GM19035 (cell line): ENCODE data around the gene LKAAEAR1.

Source experiments
- ATAC-seq: cut with Tn5 transposase; IDR thresholded peaks from one replicate; pipeline ENCODE4 v1.9.1; 2021; ENCODE audit not compliant: unreplicated experiment

LKAAEAR1 gene

DNA sequence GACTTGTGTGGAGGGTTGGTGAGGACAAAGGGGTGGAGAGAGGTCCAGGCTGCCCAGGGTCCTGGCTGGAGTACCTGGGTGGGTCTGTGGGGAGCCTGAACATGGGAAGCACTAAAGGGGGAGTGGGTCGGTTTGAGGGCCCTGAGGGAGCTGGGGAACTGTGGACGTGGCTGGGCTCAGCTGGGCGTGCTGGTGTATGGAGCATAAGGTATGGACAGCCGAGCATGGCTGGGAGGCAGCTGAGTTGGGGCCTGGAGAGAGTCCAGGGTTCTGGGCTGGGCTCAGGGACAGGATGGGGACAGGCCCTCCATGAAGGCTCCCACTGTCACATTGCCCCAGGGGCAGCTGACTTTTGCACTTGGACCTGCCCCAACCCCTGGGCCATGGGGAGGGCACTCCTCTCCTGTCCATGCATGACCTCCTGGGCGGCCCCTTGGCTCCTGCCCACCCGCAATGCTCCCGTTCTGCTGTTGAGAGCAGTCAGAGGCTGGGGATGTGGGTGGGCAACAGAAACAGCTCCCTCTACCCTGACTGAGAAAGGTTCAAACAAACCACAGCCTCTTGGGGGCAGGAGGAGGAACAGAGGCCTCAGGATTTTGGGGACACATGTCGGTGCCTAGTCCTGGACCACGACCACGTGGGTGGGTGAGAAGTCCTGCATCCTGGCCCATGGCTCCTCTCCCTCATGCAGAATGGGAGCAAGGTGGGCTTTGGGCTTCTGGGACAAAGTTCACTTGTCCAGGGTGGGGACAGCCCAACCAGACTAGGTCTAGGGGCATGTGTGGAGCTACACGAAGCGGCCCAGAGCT, 43.8 kb downstream of the LKAAEAR1 start:
- ATAC-seq = no peak

DNA sequence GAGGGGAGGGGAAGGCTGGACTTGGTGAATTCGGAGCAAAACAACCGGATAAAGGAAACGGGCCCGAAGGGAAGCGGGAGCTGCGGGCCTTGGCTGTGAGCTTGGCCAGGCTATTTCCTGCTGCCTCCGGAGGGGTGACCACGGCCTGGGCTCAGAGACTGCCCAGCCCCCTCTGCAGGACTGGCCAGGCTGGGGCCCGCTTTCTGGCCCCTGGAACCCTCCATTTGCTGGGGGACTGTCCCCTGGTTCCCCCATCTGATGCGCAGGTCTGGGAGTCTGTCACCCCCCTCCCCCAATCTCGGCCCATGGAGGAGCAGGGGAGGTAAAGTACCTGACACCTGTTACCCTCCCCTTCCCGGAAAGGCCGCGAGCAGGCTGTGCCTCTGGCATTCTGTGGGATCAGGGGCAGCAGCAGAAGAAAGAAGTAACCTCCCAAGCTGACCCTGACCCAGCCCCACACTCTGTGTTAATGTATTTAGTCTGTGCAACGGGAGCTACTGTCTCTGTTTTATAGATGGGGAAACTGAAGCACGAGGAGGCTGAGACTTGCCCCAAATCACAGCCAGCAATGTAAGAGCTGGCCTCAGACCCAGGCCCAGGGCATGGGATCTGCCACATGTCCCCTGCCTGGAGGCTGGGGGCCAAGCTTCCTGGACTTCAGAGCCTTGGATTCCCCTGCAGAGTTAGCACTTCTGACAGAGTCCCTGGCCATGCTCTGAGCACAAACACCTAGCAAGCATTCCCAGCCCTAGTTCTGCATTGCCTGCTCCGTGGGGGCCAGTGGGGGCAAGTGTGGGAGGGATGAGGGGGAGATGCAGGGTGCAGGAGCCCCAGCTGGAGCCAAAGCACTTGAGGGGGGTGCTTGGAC, 44.7 kb downstream of the LKAAEAR1 start:
- no peak for ATAC-seq

DNA sequence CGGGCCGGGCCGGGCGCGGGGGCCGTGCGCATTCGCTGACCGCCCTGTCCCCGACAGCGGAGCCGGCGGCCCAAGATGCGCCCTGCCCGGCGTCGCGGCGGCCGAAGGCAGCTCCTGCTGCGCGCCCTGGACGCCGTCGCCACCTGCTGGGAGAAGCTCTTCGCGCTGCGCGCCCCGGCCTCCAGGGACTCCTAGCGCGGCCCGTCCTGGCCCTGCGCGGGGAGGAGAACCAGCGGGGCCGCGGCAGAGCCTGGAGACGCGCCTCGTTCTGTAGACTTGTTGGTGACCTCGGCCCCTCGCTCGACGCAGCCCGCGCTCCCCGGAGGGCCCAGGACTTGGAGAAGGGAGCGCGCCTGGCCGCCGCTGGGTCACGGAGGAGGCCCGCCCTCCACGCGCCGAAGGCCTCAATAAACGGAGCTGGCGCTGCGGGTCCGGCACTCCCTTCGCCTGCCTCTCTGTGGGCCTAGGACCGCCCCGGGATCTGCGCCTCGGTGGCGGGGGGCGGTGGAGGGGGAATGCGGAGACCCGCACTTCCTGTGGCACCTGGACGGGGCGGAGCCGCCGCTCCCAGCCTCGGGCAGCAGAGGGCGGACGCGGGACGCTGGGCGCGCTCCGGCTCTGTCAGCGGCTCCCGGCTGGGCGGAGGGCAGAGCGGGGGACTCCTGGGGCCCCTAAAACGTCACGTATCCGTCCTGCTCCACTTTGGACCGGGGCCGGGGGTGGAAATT, 45.5 kb downstream of the LKAAEAR1 start:
- ATAC-seq = peak; percentile 63

DNA sequence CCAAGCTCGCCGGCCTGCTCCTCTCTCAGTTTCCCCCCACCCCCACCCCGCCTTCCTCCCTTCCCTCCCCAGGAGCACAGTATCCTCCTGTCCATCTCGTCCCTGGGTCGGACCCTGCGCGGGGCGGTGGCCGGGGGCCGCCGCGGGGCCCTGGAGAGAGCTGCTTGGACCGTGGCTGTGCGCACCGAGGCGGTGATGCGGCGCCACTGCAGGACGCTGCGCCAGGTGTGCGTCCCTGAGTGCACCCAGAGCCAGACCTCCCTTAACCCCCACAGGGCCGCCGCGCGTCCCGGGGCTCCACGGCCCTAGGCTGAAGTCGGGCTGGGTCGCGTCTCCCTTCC, 46.0 kb downstream of the LKAAEAR1 start:
- peak; percentile 15 for ATAC-seq

DNA sequence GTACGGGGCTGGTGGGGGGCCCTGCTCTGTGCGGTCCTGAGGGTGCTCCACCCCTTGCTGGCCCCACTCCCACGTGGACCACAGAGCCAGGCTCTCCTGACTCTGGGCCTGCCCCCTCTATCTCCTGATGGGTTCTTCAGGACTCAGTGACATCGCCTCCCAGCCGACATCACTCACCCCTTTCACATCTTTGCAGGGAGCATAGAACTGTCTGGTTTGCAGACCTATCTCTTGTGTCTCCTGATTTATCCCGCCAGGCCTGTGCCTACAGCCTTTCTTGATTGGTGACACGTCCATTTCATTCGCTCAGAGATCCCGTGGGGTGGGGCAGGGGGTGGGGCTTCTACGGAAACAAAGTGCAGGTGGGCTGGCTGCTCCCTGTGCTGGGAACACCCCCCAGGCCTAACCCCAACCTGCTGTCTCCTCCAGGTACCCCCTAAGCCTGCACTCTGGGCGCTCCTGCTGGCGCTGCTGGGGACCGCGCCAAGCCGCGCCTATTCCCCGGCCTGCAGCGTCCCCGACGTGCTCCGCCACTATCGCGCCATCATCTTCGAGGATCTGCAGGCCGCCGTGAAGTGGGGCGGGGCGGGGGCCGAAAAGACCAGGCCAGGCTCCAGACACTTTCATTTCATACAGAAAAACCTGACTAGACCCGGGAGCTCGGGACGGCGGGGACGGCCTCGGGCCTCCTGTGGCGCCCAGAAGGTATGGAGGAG, 46.5 kb downstream of the LKAAEAR1 start:
- no peak for ATAC-seq

DNA sequence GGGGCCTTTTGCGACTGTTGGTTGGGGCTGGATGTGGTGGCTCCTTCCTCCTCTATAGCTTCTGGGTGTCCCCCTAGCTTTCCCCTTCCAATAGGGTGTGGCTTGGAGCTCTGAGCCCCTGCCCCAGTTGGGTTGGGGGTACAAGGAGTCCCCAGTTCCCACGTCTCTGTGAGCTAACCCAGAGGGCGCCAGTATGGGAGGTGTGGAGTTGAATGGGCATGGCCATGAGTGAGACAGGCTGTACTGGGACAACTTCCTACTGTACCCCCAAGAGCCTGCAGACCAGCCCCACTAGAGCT, 47.0 kb downstream of the LKAAEAR1 start:
- no peak for ATAC-seq

DNA sequence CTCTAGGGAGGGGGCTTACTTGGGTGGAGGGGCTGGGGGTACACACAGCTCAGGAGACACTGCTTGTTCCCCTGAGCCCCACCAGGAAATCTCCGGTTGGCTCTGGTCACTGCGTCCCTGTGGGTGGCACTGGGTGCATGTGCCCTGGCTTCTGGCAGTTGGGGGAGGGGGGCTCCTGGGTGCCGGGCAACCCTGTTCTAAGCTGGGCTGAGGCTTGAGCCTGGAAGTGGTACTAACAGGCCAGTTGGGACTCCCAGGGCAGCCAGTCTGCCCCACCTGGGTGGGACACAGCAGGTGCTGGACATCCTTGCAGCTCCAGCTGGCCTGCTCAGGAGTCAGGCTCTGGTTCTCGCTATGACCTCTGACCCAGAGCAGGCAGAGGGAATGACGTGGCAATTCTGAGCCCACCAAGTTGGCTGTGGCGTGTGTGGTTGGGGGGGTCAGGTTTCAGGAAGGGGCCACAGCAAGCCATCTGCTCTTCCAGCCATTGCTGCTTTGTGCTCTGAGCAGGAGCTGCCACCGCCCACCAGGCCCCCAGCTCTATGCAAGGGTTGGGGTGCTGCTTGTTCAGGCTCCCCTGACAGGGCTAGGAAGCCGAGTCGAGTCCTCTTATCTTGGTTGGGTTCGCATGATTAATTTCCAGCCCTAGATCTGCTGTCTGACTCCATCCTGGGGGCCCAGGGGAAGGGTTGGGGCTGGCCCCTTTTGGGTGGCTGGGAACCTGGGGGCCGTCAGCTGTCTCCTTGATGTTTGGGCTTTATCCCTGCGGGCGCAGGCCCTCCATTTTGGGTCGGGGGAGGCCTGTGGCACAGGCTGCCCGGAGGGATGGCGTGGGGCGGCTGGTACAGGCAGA, 47.6 kb downstream of the LKAAEAR1 start:
- no peak for ATAC-seq

DNA sequence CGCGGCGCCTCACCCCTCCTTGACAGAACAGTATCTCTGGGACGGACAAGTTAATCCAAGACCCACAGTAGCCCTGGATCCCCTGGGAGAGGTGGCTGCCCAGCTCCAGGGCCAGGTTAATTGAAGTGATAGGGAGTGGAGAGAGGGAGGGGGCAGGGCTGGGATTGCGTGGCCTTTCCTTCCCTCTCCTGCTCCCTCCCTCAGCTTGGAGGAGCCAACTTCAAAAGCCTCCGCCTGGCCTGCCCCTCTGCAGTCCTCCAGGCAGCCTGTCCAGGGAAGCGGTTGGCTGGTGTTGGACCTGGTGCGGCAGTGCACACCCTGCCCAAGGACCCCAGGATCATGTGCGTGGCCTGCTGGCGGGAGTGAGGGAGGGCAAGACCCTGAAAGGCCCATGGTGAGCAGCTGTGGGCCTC, 48.3 kb downstream of the LKAAEAR1 start, which contains the start of gene C20orf204:
Gene C20orf204 (plus strand): TSS at position 250 of the 413 bp plus-strand sequence. CDS start 142 bp downstream, at position 392.
- ATAC-seq = no peak

DNA sequence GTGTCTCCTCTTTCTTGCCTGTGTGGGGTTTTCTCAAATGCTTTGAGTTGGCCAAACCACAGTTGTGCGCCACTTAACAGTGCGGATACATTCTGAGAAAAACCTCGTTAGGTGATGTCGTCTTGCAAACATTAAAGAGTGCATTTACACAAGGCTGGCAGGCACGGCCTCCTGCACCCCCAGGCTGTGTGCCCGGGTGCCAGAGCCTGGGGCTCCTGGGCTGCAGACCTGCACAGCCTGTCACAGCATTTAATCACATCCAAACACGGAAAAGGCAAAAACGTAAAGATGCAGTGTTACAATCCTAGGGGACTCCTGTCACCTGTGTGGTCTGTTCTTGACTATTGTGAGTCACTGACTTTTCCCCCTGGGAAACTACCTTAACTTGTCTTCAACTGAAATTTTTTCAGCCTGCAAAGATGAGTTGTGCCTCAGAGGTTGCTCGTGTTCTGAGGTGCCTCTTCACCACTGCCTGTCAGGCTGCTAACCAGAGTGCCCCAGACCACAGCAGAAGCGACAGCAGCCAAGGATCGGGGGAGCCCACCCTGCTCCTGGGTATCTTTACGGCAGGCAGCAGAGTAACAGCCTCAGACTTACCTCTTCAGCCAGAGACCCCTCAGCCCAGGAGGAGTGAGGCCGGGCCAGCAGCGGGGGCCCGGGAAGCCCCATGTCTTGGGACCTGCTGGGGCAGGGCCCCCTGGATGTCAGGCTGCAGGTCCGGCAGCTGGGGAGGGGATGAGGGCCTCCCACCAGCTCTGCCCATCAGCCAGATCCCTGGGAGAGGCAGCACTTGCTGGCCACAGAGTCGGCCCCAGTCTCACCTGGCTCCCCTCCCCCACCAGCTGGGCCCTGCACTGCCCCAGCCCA, 48.9 kb downstream of the LKAAEAR1 start:
- no peak for ATAC-seq

DNA sequence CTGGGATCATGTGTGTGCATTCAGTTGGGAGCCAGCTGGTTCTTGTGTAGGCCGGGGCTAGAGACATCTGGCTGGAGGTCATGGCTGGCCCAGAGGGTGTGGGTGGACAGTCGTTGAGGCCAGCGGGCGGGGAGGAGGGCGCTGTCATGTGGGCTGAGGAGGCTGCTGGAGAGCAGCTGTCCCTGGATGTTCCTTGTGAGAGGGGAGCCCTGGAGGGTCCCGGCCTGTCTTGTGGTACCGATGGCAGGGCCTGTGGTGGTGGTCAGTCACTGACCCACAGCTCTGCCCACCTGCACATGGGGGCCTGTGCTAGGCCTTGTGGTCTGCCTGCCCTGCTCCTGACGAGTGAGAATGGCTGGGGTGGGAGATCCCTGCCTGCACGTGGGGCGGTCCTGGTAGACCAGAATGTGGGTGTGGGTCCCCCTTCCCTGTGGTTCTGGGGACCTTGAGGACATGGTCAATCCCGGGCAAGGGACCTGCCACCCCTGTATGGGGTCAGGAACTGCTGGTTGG, 50.2 kb downstream of the LKAAEAR1 start:
- ATAC-seq = no peak
